Cardiac muscle cell (in vitro differentiated cells and primary cell): ENCODE results near the gene RALGAPB. TPM values are rescaled to one million over a fixed set of nuclear protein-coding genes. Genes with fewer than 3 reads are reported as not detected.

ENCODE experiments used
- DNase-seq, 2 donors: peaks; one replicate each; pipeline versions ENCODE4 v3.0.0 to v3.0.0-alpha.2; 2010 to 2017; ENCODE audit warnings: low read depth in 1 of 2, low spot score in 1 of 2
- H3K27ac ChIP-seq: fragments of 200-600 bp; sonication (generic); 2 replicates; pipeline ENCODE4 v1.5.1; 2016
- H3K27me3 ChIP-seq: fragments of 200-600 bp; sonication (generic); 2 replicates; pipeline ENCODE4 v1.6.0; 2016; ENCODE audit warnings: control low read depth
- H3K36me3 ChIP-seq: fragments of 200-600 bp; sonication (generic); 2 replicates; pipeline ENCODE4 v1.5.1; 2016; ENCODE audit warnings: control low read depth
- H3K4me1 ChIP-seq: fragments of 200-600 bp; sonication (generic); 2 replicates; pipeline ENCODE4 v1.8.1; 2017; ENCODE audit warnings: low read depth, mild to moderate bottlenecking, mixed run types
- H3K4me3 ChIP-seq: fragments of 200-600 bp; sonication (generic); 2 replicates; pipeline ENCODE4 v1.5.1; 2016; ENCODE audit warnings: mild to moderate bottlenecking
- H3K9me3 ChIP-seq: fragments of 200-600 bp; sonication (generic); 2 replicates; pipeline ENCODE4 v1.5.1; 2017; ENCODE audit warnings: low read depth, mild to moderate bottlenecking, control low read depth
- polyA plus RNA-seq: library from polyadenylated mRNA; unstranded; fragments of >200 nt; fragmentation: Nextera tagmentation; extraction: Ambion mirVana; gene quantifications from 2 replicates; pipeline ENCODE4 v1.2.1, GENCODE V29; 2016
- total RNA-seq: library from RNA; depleted of rRNA; stranded (reverse); fragments of >200 nt; gene quantifications from 2 replicates; pipeline ENCODE4 v1.2.3, GENCODE V29; 2016
- TF ChIP-seq, protein P1 (sequence below): IDR thresholded peaks from 2 replicates; pipeline ENCODE4 v1.5.1; 2012; ENCODE audit warnings: low read depth, mild to moderate bottlenecking, low read length

Gene RALGAPB
- total and polyA plus RNA-seq, 2 experiments from 2014 or later = 10.3 to 20.3 TPM

DNA sequence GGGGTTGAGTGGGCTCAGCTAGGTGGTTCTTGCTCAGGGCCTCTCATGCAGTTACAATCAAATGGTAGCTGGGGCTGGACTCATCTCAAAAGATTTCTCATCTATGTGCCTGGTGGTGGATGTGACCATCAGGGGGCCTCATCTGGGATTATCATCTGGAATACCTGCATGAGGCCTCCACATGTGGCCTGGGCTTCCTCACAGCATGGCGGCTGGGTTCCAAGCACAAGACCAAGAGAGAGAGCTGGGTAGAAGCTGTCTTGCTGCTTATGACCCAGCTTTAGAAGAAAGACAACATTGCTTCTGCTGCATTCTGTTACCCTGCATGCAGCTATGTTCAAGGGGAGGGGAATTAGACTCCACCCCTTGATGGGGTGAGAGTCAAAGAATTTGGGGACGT is 151.4 kb downstream of the RALGAPB start:
- Histone ChIP-seq H3K27ac (no peak overlapping the region), H3K27me3 (no peaks in the 10 kb centered on the region), H3K36me3 (no peaks in the 10 kb centered on the region), H3K4me3 (no peak overlapping the region), H3K4me1 (no peaks in the 10 kb centered on the region), H3K9me3 (no peaks in the 10 kb centered on the region)
- TF ChIP-seq, protein P1, sequence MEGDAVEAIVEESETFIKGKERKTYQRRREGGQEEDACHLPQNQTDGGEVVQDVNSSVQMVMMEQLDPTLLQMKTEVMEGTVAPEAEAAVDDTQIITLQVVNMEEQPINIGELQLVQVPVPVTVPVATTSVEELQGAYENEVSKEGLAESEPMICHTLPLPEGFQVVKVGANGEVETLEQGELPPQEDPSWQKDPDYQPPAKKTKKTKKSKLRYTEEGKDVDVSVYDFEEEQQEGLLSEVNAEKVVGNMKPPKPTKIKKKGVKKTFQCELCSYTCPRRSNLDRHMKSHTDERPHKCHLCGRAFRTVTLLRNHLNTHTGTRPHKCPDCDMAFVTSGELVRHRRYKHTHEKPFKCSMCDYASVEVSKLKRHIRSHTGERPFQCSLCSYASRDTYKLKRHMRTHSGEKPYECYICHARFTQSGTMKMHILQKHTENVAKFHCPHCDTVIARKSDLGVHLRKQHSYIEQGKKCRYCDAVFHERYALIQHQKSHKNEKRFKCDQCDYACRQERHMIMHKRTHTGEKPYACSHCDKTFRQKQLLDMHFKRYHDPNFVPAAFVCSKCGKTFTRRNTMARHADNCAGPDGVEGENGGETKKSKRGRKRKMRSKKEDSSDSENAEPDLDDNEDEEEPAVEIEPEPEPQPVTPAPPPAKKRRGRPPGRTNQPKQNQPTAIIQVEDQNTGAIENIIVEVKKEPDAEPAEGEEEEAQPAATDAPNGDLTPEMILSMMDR = no peak
- DNase-seq = no peak

DNA sequence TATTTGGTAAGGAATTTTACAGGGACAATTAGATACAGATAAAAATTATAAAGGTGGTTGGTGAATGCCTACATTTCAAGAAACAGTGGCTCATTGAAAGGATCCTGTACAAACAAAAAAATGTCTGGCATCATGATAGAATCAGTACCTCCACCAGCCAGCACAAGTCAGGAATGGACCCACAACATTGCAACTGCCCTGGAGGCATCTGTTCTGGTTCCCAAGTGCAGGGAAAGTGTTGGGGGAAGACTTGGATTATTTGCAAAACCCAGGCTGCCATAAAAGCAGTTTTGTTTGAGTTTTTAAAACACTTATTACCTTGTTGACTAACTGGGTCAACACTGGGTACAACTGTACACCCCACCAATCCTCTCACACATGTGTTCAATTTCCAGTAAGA is 153.3 kb downstream of the RALGAPB start:
- DNase-seq = no peak
- Histone ChIP-seq H3K9me3 (no peaks in the 10 kb centered on the region), H3K27me3 (no peaks in the 10 kb centered on the region), H3K36me3 (no peaks in the 10 kb centered on the region), H3K4me3 (no peak overlapping the region), H3K27ac (no peak overlapping the region), H3K4me1 (no peaks in the 10 kb centered on the region)
- TF ChIP-seq, protein P1 = no peak

DNA sequence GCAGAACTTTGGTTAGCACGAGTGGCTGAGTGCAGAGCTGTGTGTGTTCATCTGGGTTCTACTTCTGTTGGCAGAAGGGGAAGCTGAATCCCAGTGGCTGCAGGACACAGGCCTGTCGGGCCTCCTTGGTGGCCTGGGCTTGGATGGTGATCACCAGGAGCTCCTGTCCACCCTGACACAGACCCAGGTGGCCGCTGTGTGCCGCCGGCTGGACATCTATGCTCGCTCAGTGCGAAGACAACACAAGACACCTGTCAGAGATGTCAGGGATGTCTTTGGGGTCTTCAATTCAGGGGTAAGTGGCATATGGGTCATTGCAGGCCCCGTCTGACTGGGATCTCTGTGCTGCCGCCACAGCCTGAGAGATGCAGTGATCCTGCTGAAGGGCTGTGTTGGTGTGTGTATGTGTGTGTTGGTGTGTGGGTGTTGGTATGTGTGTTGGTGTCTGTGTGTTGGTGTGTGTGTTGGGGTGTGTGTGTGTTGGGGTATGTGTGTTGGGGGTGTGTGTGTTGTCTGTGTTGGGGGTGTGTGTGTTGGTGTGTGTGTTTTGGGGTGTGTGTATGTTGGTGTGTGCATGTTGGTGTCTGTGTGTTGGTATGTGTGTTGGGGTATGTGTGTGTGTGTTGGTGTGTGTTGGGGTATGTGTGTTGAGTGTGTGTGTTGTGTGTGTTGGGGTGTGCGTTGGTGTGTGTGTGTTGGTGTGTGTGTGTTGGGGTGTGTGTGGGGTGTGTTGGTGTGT is 154.4 kb downstream of the RALGAPB start:
- Histone ChIP-seq H3K27ac (no peak overlapping the region), H3K4me3 (no peak overlapping the region), H3K4me1 (no peaks in the 10 kb centered on the region), H3K27me3 (no peaks in the 10 kb centered on the region), H3K36me3 (no peaks in the 10 kb centered on the region), H3K9me3 (no peaks in the 10 kb centered on the region)
- DNase-seq = no peak
- TF ChIP-seq, protein P1 = no peak

Other genes with a start within 250 kb of the RALGAPB start
- gene KIAA1755, start 212.1 kb upstream of the RALGAPB start, total RNA-seq = not detected in 2 replicates
- gene KIAA1755, start 212.1 kb upstream of the RALGAPB start, polyA plus RNA-seq = not detected in 2 replicates
- not detected in 2 replicates for gene BPI, start 168.7 kb upstream of the RALGAPB start, total RNA-seq
- gene BPI, start 168.7 kb upstream of the RALGAPB start, polyA plus RNA-seq = not detected in 2 replicates
- not detected in 2 replicates for gene LBP, start 126.4 kb upstream of the RALGAPB start, total RNA-seq
- not detected in 2 replicates for gene LBP, start 126.4 kb upstream of the RALGAPB start, polyA plus RNA-seq
- gene SNHG17, start 37.5 kb upstream of the RALGAPB start, total RNA-seq = 9.0 and 16.6 TPM in 2 replicates
- 31.8 and 37.0 TPM in 2 replicates for gene SNHG17, start 37.5 kb upstream of the RALGAPB start, polyA plus RNA-seq
- gene ADIG, start 108.4 kb downstream of the RALGAPB start, total RNA-seq = not detected in 2 replicates
- gene ADIG, start 108.4 kb downstream of the RALGAPB start, polyA plus RNA-seq = not detected in 2 replicates
- not detected in 2 replicates for gene ARHGAP40, start 129.0 kb downstream of the RALGAPB start, total RNA-seq
- not detected in 2 replicates for gene ARHGAP40, start 129.0 kb downstream of the RALGAPB start, polyA plus RNA-seq